ENCODE data around the gene AFMID. TPM values are rescaled to one million over a fixed set of nuclear protein-coding genes. Genes with fewer than 3 reads are reported as not detected.

The AFMID gene
- total and polyA plus RNA-seq, 2 of the 13 experiments (the other 11 are each of a cell fraction or from before 2014, with no cell fraction given): 249 to 270 TPM

GRCh38 chr17:78242024-78242742 lies 55.0 kb downstream of the AFMID start (continued):
- TF ChIP-seq, protein P1, sequence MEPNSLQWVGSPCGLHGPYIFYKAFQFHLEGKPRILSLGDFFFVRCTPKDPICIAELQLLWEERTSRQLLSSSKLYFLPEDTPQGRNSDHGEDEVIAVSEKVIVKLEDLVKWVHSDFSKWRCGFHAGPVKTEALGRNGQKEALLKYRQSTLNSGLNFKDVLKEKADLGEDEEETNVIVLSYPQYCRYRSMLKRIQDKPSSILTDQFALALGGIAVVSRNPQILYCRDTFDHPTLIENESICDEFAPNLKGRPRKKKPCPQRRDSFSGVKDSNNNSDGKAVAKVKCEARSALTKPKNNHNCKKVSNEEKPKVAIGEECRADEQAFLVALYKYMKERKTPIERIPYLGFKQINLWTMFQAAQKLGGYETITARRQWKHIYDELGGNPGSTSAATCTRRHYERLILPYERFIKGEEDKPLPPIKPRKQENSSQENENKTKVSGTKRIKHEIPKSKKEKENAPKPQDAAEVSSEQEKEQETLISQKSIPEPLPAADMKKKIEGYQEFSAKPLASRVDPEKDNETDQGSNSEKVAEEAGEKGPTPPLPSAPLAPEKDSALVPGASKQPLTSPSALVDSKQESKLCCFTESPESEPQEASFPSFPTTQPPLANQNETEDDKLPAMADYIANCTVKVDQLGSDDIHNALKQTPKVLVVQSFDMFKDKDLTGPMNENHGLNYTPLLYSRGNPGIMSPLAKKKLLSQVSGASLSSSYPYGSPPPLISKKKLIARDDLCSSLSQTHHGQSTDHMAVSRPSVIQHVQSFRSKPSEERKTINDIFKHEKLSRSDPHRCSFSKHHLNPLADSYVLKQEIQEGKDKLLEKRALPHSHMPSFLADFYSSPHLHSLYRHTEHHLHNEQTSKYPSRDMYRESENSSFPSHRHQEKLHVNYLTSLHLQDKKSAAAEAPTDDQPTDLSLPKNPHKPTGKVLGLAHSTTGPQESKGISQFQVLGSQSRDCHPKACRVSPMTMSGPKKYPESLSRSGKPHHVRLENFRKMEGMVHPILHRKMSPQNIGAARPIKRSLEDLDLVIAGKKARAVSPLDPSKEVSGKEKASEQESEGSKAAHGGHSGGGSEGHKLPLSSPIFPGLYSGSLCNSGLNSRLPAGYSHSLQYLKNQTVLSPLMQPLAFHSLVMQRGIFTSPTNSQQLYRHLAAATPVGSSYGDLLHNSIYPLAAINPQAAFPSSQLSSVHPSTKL (CRISPR knock-in tag; IDR thresholded peaks at IDR 0.05): no peak
- TF ChIP-seq, protein P2, sequence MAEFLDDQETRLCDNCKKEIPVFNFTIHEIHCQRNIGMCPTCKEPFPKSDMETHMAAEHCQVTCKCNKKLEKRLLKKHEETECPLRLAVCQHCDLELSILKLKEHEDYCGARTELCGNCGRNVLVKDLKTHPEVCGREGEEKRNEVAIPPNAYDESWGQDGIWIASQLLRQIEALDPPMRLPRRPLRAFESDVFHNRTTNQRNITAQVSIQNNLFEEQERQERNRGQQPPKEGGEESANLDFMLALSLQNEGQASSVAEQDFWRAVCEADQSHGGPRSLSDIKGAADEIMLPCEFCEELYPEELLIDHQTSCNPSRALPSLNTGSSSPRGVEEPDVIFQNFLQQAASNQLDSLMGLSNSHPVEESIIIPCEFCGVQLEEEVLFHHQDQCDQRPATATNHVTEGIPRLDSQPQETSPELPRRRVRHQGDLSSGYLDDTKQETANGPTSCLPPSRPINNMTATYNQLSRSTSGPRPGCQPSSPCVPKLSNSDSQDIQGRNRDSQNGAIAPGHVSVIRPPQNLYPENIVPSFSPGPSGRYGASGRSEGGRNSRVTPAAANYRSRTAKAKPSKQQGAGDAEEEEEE (CRISPR knock-in tag; IDR thresholded peaks at IDR 0.05; ENCODE audit: borderline replicate concordance): no peak
- TF ChIP-seq ZFP36L2 (CRISPR knock-in tag; IDR thresholded peaks at IDR 0.05) (no peak; the same call in 1 of the 2 replicates), MEF2D (CRISPR knock-in tag; IDR thresholded peaks at IDR 0.05) (no peak), CC2D1A (CRISPR knock-in tag; IDR thresholded peaks at IDR 0.05) (no peak), HIC2 (CRISPR knock-in tag; IDR thresholded peaks at IDR 0.05; ENCODE audit: low read depth) (no peak), ZNF274 (CRISPR knock-in tag; IDR thresholded peaks at IDR 0.05) (no peak), GMEB1 (CRISPR knock-in tag; IDR thresholded peaks at IDR 0.05; ENCODE audit: borderline replicate concordance) (no peak), ZNF773 (CRISPR knock-in tag; IDR thresholded peaks at IDR 0.05; ENCODE audit: borderline replicate concordance) (no peak), ZNF782 (CRISPR knock-in tag; IDR thresholded peaks at IDR 0.05; ENCODE audit: borderline replicate concordance) (no peak), GZF1 (CRISPR knock-in tag; IDR thresholded peaks at IDR 0.05) (no peak), HOXA7 (CRISPR knock-in tag; IDR thresholded peaks at IDR 0.05) (no peak), TAF1 (CRISPR knock-in tag; IDR thresholded peaks at IDR 0.05) (peak; percentile 4; the same call in 1 of the 2 replicates)
- TF ChIP-seq, protein P3, sequence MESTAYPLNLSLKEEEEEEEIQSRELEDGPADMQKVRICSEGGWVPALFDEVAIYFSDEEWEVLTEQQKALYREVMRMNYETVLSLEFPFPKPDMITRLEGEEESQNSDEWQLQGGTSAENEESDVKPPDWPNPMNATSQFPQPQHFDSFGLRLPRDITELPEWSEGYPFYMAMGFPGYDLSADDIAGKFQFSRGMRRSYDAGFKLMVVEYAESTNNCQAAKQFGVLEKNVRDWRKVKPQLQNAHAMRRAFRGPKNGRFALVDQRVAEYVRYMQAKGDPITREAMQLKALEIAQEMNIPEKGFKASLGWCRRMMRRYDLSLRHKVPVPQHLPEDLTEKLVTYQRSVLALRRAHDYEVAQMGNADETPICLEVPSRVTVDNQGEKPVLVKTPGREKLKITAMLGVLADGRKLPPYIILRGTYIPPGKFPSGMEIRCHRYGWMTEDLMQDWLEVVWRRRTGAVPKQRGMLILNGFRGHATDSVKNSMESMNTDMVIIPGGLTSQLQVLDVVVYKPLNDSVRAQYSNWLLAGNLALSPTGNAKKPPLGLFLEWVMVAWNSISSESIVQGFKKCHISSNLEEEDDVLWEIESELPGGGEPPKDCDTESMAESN (CRISPR knock-in tag; conservative IDR thresholded peaks at IDR 0.05): 0 out of 2 replicates have a peak, but pooled peaks have one; percentile 4
- TF ChIP-seq, protein P4, sequence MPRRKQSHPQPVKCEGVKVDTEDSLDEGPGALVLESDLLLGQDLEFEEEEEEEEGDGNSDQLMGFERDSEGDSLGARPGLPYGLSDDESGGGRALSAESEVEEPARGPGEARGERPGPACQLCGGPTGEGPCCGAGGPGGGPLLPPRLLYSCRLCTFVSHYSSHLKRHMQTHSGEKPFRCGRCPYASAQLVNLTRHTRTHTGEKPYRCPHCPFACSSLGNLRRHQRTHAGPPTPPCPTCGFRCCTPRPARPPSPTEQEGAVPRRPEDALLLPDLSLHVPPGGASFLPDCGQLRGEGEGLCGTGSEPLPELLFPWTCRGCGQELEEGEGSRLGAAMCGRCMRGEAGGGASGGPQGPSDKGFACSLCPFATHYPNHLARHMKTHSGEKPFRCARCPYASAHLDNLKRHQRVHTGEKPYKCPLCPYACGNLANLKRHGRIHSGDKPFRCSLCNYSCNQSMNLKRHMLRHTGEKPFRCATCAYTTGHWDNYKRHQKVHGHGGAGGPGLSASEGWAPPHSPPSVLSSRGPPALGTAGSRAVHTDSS (CRISPR knock-in tag; conservative IDR thresholded peaks at IDR 0.05): no peak

Data from HepG2 (cell line).